Fibroblast of lung (primary cell): ENCODE results near the gene CD300LF. TPM values are rescaled to one million over a fixed set of nuclear protein-coding genes. Genes with fewer than 3 reads are reported as not detected.

Experiments used
- DNase-seq, 2 donors: peaks; one replicate each; pipeline versions ENCODE4 v3.0.0 to v3.0.0-alpha.2; 2010; ENCODE audit warnings: low read depth in 2 of 2
- H2AFZ ChIP-seq: 2 replicates; pipeline ENCODE4 v1.5.1; 2012; ENCODE audit warnings: low read length, control low read depth, inconsistent platforms
- H3K27ac ChIP-seq: 2 replicates; pipeline ENCODE4 v1.5.1; 2011; ENCODE audit warnings: low read length, control low read depth; ENCODE audit not compliant: insufficient read depth
- H3K27me3 ChIP-seq: 2 replicates; pipeline ENCODE4 v1.5.1; 2011; ENCODE audit warnings: mild to moderate bottlenecking, low read length; ENCODE audit not compliant: control insufficient read depth, insufficient read depth
- H3K36me3 ChIP-seq: 2 replicates; pipeline ENCODE4 v1.5.1; 2011; ENCODE audit warnings: low read length; ENCODE audit not compliant: control insufficient read depth, insufficient read depth
- H3K4me1 ChIP-seq: 2 replicates; pipeline ENCODE4 v1.5.1; 2011; ENCODE audit warnings: low read length; ENCODE audit not compliant: control insufficient read depth, insufficient read depth; ENCODE audit errors: extremely low read depth
- H3K4me2 ChIP-seq: 2 replicates; pipeline ENCODE4 v1.5.1; 2011; ENCODE audit warnings: low read length, control low read depth; ENCODE audit not compliant: insufficient read depth; ENCODE audit errors: extremely low read depth
- H3K4me3 ChIP-seq, 4 experiments: fragments of 200-600 bp in 1 of 4; sonication (generic) in 1 of 4; replicated peaks in 1 of 4; 2 replicates each; pipeline ENCODE4 v1.5.1; 2011 to 2016; ENCODE audit warnings: low read length in 4 of 4, low read depth in 3 of 4, mild to moderate bottlenecking in 3 of 4, control low read depth in 2 of 4, inconsistent platforms in 1 of 4, mixed read lengths in 1 of 4; ENCODE audit not compliant: insufficient read depth in 1 of 4; ENCODE audit errors: control extremely low read depth in 1 of 4
- H3K79me2 ChIP-seq: 2 replicates; pipeline ENCODE4 v1.5.1; 2012; ENCODE audit warnings: mild to moderate bottlenecking, low read length, inconsistent platforms; ENCODE audit not compliant: control insufficient read depth, insufficient read depth
- H3K9ac ChIP-seq: 2 replicates; pipeline ENCODE4 v1.5.1; 2011; ENCODE audit warnings: mild to moderate bottlenecking, low read length, control low read depth; ENCODE audit not compliant: insufficient read depth
- H3K9me3 ChIP-seq: 2 replicates; pipeline ENCODE4 v1.5.1; 2012; ENCODE audit warnings: low read depth, low read length; ENCODE audit not compliant: control insufficient read depth, insufficient read depth
- H4K20me1 ChIP-seq: 2 replicates; pipeline ENCODE4 v1.5.1; 2011; ENCODE audit warnings: low read length; ENCODE audit not compliant: control insufficient read depth, insufficient read depth; ENCODE audit errors: extremely low read depth
- CTCF ChIP-seq, 2 donors: IDR thresholded peaks in 1 of 2; conservative IDR thresholded peaks in 1 of 2; 1 replicate in 1 of 2; 2 replicates in 1 of 2; pipeline ENCODE4 v1.5.1; 2011 to 2012; ENCODE audit warnings: low read length in 2 of 2, control low read depth in 1 of 2, inconsistent platforms in 1 of 2, low read depth in 1 of 2, mild to moderate bottlenecking in 1 of 2
- EZH2 ChIP-seq: IDR thresholded peaks from 2 replicates; pipeline ENCODE4 v1.5.1; 2012; ENCODE audit warnings: low read length, control low read depth, mild to moderate bottlenecking; ENCODE audit errors: missing control alignments
- polyA plus RNA-seq, 2 donors: library from polyadenylated mRNA; depleted of rRNA in 1 of 2; stranded (reverse) in 1 of 2; unstranded in 1 of 2; fragments of >200 nt; gene quantifications; 2 replicates each; pipeline ENCODE4 v1.2.1, GENCODE V29; 2011 to 2012; ENCODE audit warnings: missing spikeins in 1 of 2
- total RNA-seq: library from RNA; depleted of rRNA; stranded (reverse); fragments of >200 nt; gene quantifications from 2 replicates; pipeline ENCODE4 v1.2.1, GENCODE V29; 2014

Gene CD300LF
- total and polyA plus RNA-seq, 2 donors (not counting 1 experiment from before 2014, with no cell fraction given), result not detected

GRCh38 chr17:74690409-74690825 is 22.3 kb downstream of the CD300LF start:
- no peak for DNase-seq
- TF ChIP-seq CTCF (conservative IDR thresholded peaks at IDR 0.05 in 1 of 2, IDR thresholded peaks at IDR 0.05 in 1 of 2; ENCODE audit: low read depth in 1 of 2, low read length in 2 of 2), result no peak
- no peak for TF ChIP-seq EZH2
- no peak overlapping the region for H3K27ac ChIP-seq
- H3K9me3 ChIP-seq, result no peaks in the 10 kb centered on the region
- H3K79me2 ChIP-seq, result no peaks in the 10 kb centered on the region
- H3K4me2 ChIP-seq, result no peak overlapping the region
- no peak overlapping the region for H3K9ac ChIP-seq
- no peaks in the 10 kb centered on the region for H3K27me3 ChIP-seq
- no peak overlapping the region for H2AFZ ChIP-seq
- H4K20me1 ChIP-seq, result no peaks in the 10 kb centered on the region
- no peak overlapping the region for H3K4me3 ChIP-seq
- no peaks in the 10 kb centered on the region for H3K4me1 ChIP-seq
- H3K36me3 ChIP-seq, result no peaks in the 10 kb centered on the region

- Histone ChIP-seq H3K4me2 (no peak overlapping the region), H3K27ac (no peak overlapping the region), H4K20me1 (no peaks in the 10 kb centered on the region), H2AFZ (no peak overlapping the region), H3K27me3 (no peaks in the 10 kb centered on the region), H3K36me3 (no peaks in the 10 kb centered on the region), H3K4me3 (no peak overlapping the region), H3K4me1 (no peaks in the 10 kb centered on the region), H3K79me2 (no peaks in the 10 kb centered on the region), H3K9ac (no peak overlapping the region), H3K9me3 (no peaks in the 10 kb centered on the region)
- no peak for DNase-seq
- TF ChIP-seq CTCF (conservative IDR thresholded peaks at IDR 0.05 in 1 of 2, IDR thresholded peaks at IDR 0.05 in 1 of 2; ENCODE audit: low read depth in 1 of 2, low read length in 2 of 2) (no peak), EZH2 (no peak)
Observed at GRCh38 chr17:74687886-74688285, 24.8 kb downstream of the CD300LF start.

- Histone ChIP-seq H2AFZ (no peak overlapping the region), H4K20me1 (no peaks in the 10 kb centered on the region), H3K36me3 (no peaks in the 10 kb centered on the region), H3K79me2 (no peaks in the 10 kb centered on the region), H3K4me3 (no peak overlapping the region), H3K9me3 (no peaks in the 10 kb centered on the region), H3K4me2 (no peak overlapping the region), H3K27me3 (no peaks in the 10 kb centered on the region), H3K27ac (no peak overlapping the region), H3K9ac (no peak overlapping the region), H3K4me1 (no peaks in the 10 kb centered on the region)
- TF ChIP-seq EZH2, result no peak
- no peak for TF ChIP-seq CTCF (conservative IDR thresholded peaks at IDR 0.05 in 1 of 2, IDR thresholded peaks at IDR 0.05 in 1 of 2; ENCODE audit: low read depth in 1 of 2, low read length in 2 of 2)
- no peak for DNase-seq
Observed at GRCh38 chr17:74686761-74687160, 26.0 kb downstream of the CD300LF start.
